Sigmoid colon (tissue), 7 donors: ENCODE measurements around the gene ELF5. TPM values are rescaled to one million over a fixed set of nuclear protein-coding genes. Genes with fewer than 3 reads are reported as not detected.

ENCODE experiments used
- DNase-seq: peaks from one replicate; pipeline ENCODE4 v3.0.0-alpha.2; 2019
- H3K27ac ChIP-seq, 4 donors: fragments of 200-600 bp; sonication (generic); one replicate each; pipeline ENCODE4 v1.5.1; 2016 to 2019; ENCODE audit warnings: mild to moderate bottlenecking in 1 of 4
- H3K27me3 ChIP-seq, 3 donors: fragments of 200-600 bp; sonication (generic); one replicate each; pipeline ENCODE4 v1.5.1; 2019; ENCODE audit warnings: mild to moderate bottlenecking in 1 of 3
- H3K36me3 ChIP-seq, 4 donors: fragments of 200-600 bp; sonication (generic); one replicate each; pipeline ENCODE4 v1.5.1; 2016 to 2019
- H3K4me1 ChIP-seq, 4 donors: fragments of 200-600 bp; sonication (generic); one replicate each; pipeline ENCODE4 v1.5.1; 2017 to 2019
- H3K4me3 ChIP-seq, 4 donors: fragments of 200-600 bp; sonication (generic); one replicate each; pipeline ENCODE4 v1.5.1; 2017 to 2019; ENCODE audit warnings: mild to moderate bottlenecking in 2 of 4, moderate library complexity in 1 of 4
- H3K9me3 ChIP-seq, 4 donors: fragments of 200-600 bp in 3 of 4; sonication (generic) in 3 of 4; one replicate each; pipeline versions ENCODE4 v1.5.1 to v1.6.1; 2013 to 2019
- CTCF ChIP-seq, 4 experiments: fragments of 450-650 bp in 3 of 4; fragments of 200-600 bp in 1 of 4; IDR thresholded peaks; one replicate each; pipeline ENCODE4 v1.5.1; 2016 to 2019; ENCODE audit warnings: antibody characterized with exemption in 4 of 4, mild to moderate bottlenecking in 3 of 4, moderate library complexity in 2 of 4
- EP300 ChIP-seq, 4 donors: sonication (generic); formaldehyde crosslinking; IDR thresholded peaks; one replicate each; pipeline ENCODE4 v1.6.1; 2017; ENCODE audit warnings: antibody characterized with exemption in 4 of 4
- POLR2A ChIP-seq, 2 donors: fragments of 450-650 bp; IDR thresholded peaks; one replicate each; pipeline ENCODE4 v1.6.1; 2016; ENCODE audit warnings: antibody characterized with exemption in 2 of 2, mild to moderate bottlenecking in 2 of 2, moderate library complexity in 2 of 2
- POLR2AphosphoS5 ChIP-seq, 4 donors: sonication (generic); formaldehyde crosslinking; IDR thresholded peaks; one replicate each; pipeline ENCODE4 v1.6.1; 2017; ENCODE audit warnings: antibody characterized with exemption in 4 of 4
- WGBS, 2 donors: extraction: QIAGEN DNeasy Blood & Tissue Kit; methylation state at CpG; one replicate each; pipeline ENCODE4 v1.1.7; 2013; 5-methylcytosine and 5-hydroxymethylcytosine counted together
- intact Hi-C: fragments of 100-400 bp; cut with DNase I; formaldehyde crosslinking; loops from one replicate; pipeline ENCODE4 v1.15.1; 2023
- polyA plus RNA-seq, 3 donors: library from polyadenylated mRNA; stranded (reverse); fragments of 200-250 nt; gene quantifications; one replicate each; pipeline ENCODE4 v1.2.3, GENCODE V29; 2013
- total RNA-seq, 4 donors: library from RNA; depleted of rRNA; stranded (reverse); fragments of >200 nt; gene quantifications; one replicate each; pipeline ENCODE4 v1.1.0, GENCODE V29; 2016
- donor health status: healthy with polysubstance abuse.
- donor health status: Bipolar disorder and iron deficiency.
- donor health status: healthy.

ELF5 gene
- total and polyA plus RNA-seq, 7 donors, result not detected

GRCh38 chr11:34461215-34461614 is 52.4 kb downstream of the ELF5 start:
- intact Hi-C loops, result no loop called here
- WGBS, 2 donors, result 95 to 97% methylated on average over 14 of the region's 14 CpGs
- no peak overlapping the region for H3K27ac ChIP-seq
- TF ChIP-seq CTCF (IDR thresholded peaks at IDR 0.05), result no peak
- no peak for TF ChIP-seq POLR2AphosphoS5 (IDR thresholded peaks at IDR 0.05)
- no peak for TF ChIP-seq POLR2A (IDR thresholded peaks at IDR 0.05)
- TF ChIP-seq EP300 (IDR thresholded peaks at IDR 0.05), result no peak
- no peaks in the 10 kb centered on the region for H3K4me1 ChIP-seq
- H3K36me3 ChIP-seq, result peaks cover 46 to 99% (median 72%) of the 10 kb centered on the region in 4 donors
- H3K9me3 ChIP-seq, result peaks cover 0 to 3% (median 0%) of the 10 kb centered on the region in 4 donors
- no peaks in the 10 kb centered on the region for H3K27me3 ChIP-seq
- DNase-seq, result no peak
- H3K4me3 ChIP-seq, result no peak overlapping the region

- H3K36me3 ChIP-seq, result peaks cover 36 to 99% (median 63%) of the 10 kb centered on the region in 4 donors
- 87 to 88% methylated on average over 4 of the region's 4 CpGs for WGBS, 2 donors
- no peaks in the 10 kb centered on the region for H3K9me3 ChIP-seq
- intact Hi-C loops, result no loop called here
- no peaks in the 10 kb centered on the region for H3K27me3 ChIP-seq
- DNase-seq, result no peak
- H3K4me1 ChIP-seq, result no peaks in the 10 kb centered on the region
- TF ChIP-seq POLR2A (IDR thresholded peaks at IDR 0.05), result no peak
- TF ChIP-seq CTCF (IDR thresholded peaks at IDR 0.05), result no peak
- TF ChIP-seq EP300 (IDR thresholded peaks at IDR 0.05), result no peak
- TF ChIP-seq POLR2AphosphoS5 (IDR thresholded peaks at IDR 0.05), result no peak
- H3K27ac ChIP-seq, result no peak overlapping the region
- no peak overlapping the region for H3K4me3 ChIP-seq
Observed at GRCh38 chr11:34460278-34460677, 53.3 kb downstream of the ELF5 start.

GRCh38 chr11:34459507-34460162 is 54.0 kb downstream of the ELF5 start:
- 94 to 97% methylated on average over 3 of the region's 3 CpGs for WGBS, 2 donors
- intact Hi-C loops, result no loop called here
- peaks cover 35 to 99% (median 60%) of the 10 kb centered on the region in 4 donors for H3K36me3 ChIP-seq
- no peaks in the 10 kb centered on the region for H3K27me3 ChIP-seq
- no peaks in the 10 kb centered on the region for H3K9me3 ChIP-seq
- no peak overlapping the region for H3K27ac ChIP-seq
- no peak for DNase-seq
- TF ChIP-seq POLR2A (IDR thresholded peaks at IDR 0.05), result no peak
- no peak for TF ChIP-seq CTCF (IDR thresholded peaks at IDR 0.05)
- no peak for TF ChIP-seq POLR2AphosphoS5 (IDR thresholded peaks at IDR 0.05)
- TF ChIP-seq EP300 (IDR thresholded peaks at IDR 0.05), result no peak
- no peaks in the 10 kb centered on the region for H3K4me1 ChIP-seq
- H3K4me3 ChIP-seq, result no peak overlapping the region

GRCh38 chr11:34458525-34458924 is 55.1 kb downstream of the ELF5 start:
- no peaks in the 10 kb centered on the region for H3K9me3 ChIP-seq
- no peak overlapping the region for H3K4me3 ChIP-seq
- DNase-seq, result no peak
- 90 to 91% methylated on average over 4 of the region's 4 CpGs for WGBS, 2 donors
- TF ChIP-seq POLR2A (IDR thresholded peaks at IDR 0.05), result no peak
- TF ChIP-seq CTCF (IDR thresholded peaks at IDR 0.05), result no peak
- TF ChIP-seq EP300 (IDR thresholded peaks at IDR 0.05), result no peak
- no peak for TF ChIP-seq POLR2AphosphoS5 (IDR thresholded peaks at IDR 0.05)
- no peaks in the 10 kb centered on the region for H3K27me3 ChIP-seq
- H3K36me3 ChIP-seq, result peaks cover 37 to 99% (median 60%) of the 10 kb centered on the region in 4 donors
- no peaks in the 10 kb centered on the region for H3K4me1 ChIP-seq
- intact Hi-C loops, result no loop called here
- no peak overlapping the region for H3K27ac ChIP-seq

GRCh38 chr11:34457607-34458006 is 56.0 kb downstream of the ELF5 start:
- intact Hi-C loops, result no loop called here
- no peak overlapping the region for H3K4me3 ChIP-seq
- peaks cover 36 to 99% (median 59%) of the 10 kb centered on the region in 4 donors for H3K36me3 ChIP-seq
- H3K4me1 ChIP-seq, result no peaks in the 10 kb centered on the region
- H3K9me3 ChIP-seq, result no peaks in the 10 kb centered on the region
- no peaks in the 10 kb centered on the region for H3K27me3 ChIP-seq
- WGBS, 2 donors, result 95 to 98% methylated on average over 2 of the region's 2 CpGs
- TF ChIP-seq POLR2A (IDR thresholded peaks at IDR 0.05) (no peak), CTCF (IDR thresholded peaks at IDR 0.05) (no peak), POLR2AphosphoS5 (IDR thresholded peaks at IDR 0.05) (no peak), EP300 (IDR thresholded peaks at IDR 0.05) (no peak)
- no peak for DNase-seq
- H3K27ac ChIP-seq, result no peak overlapping the region
